Panc1 (cell line): Measurements from ENCODE around the gene MAP3K20.

Source experiments
- POLR2AphosphoS5 ChIP-seq: IDR thresholded peaks from 2 replicates; pipeline ENCODE4 v1.6.1; 2012; ENCODE audit warnings: mild to moderate bottlenecking, low read depth, low read length, moderate library complexity
- REST ChIP-seq, 2 experiments: IDR thresholded peaks; 2 replicates each; pipeline ENCODE4 v1.6.1; 2011 to 2012; ENCODE audit warnings: low read depth in 2 of 2, control low read depth in 1 of 2, low read length in 1 of 2, mild to moderate bottlenecking in 1 of 2, moderate library complexity in 1 of 2; ENCODE audit not compliant: insufficient read depth in 1 of 2
- TCF7L2 ChIP-seq: IDR thresholded peaks from 2 replicates; pipeline ENCODE4 v1.6.1; 2011; ENCODE audit warnings: mild to moderate bottlenecking, low read depth, low read length, inconsistent platforms
- TF ChIP-seq, protein P1 (sequence below): fragments of 450-650 bp; IDR thresholded peaks from 2 replicates; pipeline ENCODE4 v1.5.1; 2017; ENCODE audit warnings: mild to moderate bottlenecking

DNA sequence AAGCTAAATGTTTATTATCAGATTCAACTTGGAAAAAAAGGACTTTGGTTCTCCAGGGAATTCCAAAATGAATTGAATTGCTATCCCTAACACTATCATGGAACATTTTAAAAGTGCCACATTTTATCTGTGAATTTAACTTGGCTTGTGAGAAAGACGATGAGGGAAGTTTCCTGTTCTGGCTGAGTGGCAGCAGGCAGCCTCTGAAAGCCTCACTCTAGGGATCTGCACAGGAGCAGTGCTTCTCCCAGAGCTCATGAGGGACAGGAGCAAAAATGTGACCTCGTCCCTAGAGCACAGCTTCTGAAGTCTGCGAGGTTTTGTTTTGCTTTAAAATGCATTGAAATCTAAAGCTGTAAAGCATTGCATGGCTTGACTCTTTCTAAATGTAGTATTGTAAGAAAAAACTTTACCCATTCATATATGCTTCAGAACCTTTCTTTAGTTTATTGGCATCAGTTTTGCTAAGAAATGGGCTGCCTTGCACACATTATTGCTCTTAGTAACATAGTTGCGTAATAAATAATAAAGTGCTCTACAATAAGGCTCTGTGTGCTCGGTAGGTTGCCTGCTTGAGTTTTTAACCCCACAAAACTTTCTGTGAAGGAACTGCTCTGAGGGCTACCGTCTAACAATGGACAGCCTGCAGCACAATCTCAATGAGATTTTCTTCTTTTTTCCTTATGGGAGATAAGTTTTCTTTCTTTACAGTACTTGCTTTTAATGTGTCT is 142.8 kb downstream of the MAP3K20 start:
- TF ChIP-seq, protein P1, sequence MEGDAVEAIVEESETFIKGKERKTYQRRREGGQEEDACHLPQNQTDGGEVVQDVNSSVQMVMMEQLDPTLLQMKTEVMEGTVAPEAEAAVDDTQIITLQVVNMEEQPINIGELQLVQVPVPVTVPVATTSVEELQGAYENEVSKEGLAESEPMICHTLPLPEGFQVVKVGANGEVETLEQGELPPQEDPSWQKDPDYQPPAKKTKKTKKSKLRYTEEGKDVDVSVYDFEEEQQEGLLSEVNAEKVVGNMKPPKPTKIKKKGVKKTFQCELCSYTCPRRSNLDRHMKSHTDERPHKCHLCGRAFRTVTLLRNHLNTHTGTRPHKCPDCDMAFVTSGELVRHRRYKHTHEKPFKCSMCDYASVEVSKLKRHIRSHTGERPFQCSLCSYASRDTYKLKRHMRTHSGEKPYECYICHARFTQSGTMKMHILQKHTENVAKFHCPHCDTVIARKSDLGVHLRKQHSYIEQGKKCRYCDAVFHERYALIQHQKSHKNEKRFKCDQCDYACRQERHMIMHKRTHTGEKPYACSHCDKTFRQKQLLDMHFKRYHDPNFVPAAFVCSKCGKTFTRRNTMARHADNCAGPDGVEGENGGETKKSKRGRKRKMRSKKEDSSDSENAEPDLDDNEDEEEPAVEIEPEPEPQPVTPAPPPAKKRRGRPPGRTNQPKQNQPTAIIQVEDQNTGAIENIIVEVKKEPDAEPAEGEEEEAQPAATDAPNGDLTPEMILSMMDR: no peak
- TF ChIP-seq POLR2AphosphoS5 (no peak), TCF7L2 (no peak), REST (IDR thresholded peaks at IDR 0.05; ENCODE audit: insufficient read depth in 1 of 2, low read depth in 2 of 2, low read length in 1 of 2) (no peak)
